ENCODE measurements around the gene CTRL.
"Not testable (repeated sequence)": the region's sequence is repeated elsewhere in the genome, so short reads cannot be mapped to it uniquely, and the experiment has no call there.

The CTRL gene

DNA sequence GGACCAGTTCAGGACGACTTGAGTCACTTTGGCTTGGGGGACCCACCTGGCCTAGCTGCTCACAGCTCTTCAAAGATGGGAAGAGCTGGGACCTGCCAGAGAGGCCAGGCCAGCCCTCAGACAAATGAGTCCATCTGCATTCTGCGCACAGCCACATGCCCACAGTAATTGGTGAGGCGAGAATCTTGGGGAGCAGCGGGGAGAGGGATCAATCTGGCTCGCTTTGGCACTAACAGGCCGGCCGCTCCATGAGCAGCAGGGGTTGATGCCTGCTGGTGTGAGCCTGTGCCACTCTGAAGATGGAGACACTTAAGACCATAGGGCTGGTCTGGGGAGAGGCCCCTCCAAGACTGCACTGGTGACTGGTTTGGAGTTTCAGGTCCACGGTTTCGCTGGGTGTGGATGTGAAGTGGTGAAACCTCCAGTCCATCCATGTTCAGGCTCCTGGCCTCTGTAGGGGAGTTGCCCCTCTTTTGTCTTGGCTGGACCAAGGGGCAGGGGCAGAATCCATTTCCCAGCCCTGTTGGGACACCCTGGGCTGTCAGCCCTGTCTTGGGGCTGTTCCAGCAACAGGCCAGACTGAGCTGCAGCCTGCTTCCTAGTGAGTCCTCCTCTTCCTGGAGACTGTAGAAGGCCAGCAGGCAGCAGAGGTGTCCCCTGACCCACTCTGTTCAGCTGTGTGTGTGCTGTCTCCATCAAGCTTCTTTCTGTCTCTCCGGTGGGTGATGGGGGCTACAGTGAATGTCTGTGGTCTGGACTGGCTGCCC lies 7.3 kb downstream of the CTRL start:
- no peak for DNase-seq (ENCODE audit: low read depth in 3 of 3)

DNA sequence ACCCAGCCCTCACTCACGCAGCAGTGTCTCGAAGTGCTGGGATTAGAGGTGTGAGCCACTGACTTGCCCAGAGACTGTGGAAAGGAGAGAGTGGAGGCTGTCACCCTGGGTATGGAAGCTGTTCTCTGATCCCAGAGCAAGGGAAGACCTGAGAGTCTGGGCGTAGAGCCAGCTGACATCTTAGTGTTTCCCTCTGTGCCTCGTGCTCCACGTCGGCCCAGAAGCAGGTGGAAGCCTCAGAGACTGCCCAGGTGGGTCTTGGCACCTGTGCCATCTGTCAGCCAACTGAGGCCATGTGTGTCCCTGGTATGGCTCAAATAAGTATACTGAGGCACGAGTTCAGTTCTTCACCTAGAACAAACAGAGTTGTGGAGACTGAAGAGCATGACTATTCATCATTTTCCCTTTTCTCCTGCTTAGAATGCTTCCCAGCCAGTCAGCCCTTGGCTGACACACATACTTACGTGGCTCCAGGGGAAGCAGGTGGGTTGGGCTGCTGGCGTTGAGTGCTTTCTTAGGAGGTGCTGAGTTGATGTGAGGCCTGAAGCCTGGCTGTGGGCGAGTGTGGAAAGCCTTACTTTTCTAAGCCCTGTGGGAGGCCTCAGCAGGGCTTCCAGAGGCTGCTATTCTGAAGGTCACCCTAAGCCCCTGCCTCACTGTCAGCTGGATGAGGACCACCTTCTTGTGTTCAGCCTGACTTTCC lies 8.1 kb downstream of the CTRL start:
- no peak for DNase-seq (ENCODE audit: low read depth in 3 of 3)

DNA sequence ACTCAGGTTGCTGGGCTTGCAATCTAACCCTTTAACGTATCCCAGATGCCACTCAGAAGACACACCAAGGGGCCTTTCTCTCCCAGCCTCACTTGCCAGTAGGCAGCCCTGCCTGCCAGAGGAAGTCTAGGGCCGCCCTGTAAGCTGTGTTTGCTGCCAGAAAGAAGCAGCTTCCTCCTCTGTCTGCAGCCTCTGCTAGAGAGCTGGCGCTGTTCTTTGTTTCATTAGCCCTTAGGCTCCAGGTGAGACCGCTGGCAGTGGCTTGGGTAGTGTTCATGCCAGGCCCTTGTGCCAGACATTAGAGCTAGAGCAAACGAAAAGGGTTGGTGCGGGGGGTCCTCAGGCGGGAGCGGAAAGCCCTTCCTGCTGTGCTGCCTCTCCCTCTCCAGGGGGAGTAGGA lies 8.9 kb downstream of the CTRL start:
- no peak for DNase-seq (ENCODE audit: low read depth in 3 of 3)

DNA sequence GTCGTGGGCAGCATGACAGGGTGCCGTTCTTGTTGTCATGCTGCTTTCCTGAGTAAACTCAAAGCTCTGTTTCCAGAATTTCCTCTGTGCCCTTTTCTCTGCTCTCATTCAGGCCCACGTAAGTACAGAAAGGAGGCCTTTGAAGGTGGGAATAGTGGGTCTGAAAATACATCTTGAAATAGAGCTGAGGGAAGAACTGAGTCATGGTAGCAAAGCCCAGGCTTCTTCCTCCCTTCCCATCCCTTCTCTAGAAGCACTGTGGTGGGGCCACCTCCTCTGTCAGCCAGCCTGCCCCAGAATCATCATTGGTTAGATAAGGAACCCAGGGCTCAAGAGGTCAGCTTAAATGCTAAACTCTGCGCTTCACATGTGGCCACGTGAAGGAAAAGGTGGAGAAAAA lies 9.4 kb downstream of the CTRL start:
- DNase-seq (ENCODE audit: low read depth in 3 of 3): no peak

DNA sequence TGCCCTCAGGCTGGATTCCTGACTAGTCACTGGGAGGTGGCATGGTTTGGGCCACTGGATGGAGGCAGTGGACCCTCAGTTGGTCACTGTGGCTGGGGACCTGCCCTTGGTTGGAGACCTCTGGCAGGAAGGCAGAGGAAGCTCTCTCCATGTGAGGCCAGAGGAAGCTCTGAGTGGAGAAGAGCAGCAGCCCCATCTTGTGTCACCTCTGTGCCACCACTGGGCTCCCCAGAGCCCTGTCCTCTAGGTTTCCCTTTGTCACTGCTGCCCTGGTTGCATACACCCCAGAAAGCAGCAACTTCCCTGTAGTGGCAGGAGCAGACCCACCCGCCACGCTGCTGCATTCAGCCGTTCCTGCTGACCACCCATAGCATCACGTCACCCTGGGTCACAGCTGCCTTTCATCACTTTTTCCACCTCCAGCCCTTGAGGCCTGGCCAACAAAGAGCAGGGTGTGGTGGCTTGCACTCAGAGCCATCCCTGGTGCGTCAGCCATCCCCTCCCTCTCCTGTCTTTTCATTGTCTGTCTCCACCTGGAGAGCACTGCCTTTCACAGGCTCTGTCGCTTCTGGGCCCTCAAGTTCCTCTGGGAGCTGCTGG lies 11.9 kb downstream of the CTRL start:
- no peak for DNase-seq (ENCODE audit: low read depth in 3 of 3)

DNA sequence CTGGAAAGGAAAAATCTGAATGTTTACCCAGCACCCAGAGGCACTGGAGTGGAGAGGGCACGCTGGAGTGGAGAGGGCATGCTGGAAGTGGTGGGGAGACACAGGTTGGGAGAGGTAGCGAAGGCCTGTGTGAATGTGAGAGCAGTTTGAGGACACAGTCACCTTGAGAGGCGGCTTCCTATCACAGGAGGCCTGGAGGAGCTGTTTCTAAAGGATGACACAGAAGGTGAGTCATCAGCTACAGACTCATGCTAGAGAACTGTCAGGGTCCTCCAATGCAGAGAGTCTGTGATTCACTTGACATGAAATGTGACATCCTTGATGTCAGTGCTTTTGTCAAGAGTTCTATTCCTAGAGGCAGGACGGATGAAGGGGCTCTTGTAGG lies 13.8 kb downstream of the CTRL start:
- DNase-seq (ENCODE audit: low read depth in 3 of 3): peak in 1 of 3 experiments; percentile 26

DNA sequence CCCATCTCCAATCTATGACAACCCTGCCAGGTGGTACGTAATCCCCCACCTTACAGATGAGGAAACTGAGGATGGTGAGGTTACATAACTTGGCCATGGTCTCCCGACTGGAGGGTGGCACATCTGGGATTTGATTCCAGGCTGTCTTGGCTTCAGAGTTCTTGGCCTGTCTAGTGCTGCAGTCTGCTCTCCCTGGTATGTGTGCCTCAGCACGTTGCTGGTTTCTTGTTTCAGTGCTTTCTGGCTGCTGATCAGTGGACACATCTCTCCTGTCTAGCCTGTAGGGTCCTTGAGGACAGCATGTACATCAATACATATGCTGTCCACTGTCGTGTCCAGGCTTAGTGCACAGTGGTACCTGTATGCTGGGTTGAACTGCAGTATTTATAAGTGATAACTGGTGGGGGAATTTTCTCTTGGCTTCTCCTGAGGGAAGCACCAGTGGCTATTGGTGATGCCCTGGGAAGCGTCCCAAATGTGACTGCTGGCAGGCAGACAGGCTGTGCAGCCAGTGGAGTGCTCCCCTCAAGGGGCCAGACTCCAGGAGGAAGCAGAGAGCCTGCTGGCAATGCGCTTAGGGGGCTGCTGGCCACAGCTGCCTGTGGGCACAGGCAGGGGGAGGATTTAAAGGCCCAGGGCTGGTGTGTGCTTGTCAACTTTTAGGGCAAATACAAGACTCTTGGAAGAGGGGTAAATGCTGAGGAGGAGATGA lies 14.4 kb downstream of the CTRL start:
- no peak for DNase-seq (ENCODE audit: low read depth in 3 of 3)

DNA sequence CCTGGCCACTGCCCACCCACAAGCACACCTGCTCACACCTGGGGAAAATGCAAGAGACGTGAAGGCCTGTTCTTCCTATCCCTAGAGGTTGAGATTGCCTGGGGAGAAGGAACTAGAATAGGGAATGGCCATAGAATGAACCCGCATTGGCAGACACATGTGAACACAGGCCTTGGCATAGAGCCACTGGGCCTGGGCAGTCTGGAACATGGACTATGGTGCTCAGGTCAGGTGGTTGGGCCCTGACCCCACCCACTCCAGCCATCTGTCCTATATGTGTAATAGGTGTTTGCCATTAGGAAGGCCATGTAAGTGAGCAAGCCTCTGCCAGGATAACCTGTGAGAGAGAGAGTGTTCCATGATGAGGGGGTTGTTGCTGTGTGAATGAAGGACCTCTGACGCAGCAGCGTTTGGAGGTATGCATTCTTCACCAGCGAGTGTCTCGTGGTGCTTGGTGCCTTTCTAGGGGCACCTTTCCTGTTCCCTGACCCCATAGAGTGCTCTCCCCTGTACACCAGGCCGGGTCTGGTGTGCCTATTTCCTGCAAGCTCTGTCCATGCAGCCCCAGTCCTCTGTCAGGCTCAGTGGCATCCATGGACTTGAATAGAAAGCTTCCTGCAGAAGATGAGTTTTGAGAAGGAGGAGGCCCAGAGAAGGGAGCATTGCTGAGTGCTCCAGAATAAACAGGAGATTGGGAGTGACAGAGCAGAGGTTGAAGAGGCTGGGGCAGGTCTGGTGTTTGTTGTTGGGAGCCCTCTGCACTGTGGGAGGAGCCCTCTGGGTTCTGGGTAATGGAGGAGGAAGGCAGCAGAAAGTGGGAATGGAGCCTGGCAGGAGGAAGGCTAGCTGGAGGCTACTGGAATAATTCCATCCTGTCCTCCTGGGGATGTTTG lies 15.6 kb downstream of the CTRL start:
- no peak for DNase-seq (ENCODE audit: low read depth in 3 of 3)

DNA sequence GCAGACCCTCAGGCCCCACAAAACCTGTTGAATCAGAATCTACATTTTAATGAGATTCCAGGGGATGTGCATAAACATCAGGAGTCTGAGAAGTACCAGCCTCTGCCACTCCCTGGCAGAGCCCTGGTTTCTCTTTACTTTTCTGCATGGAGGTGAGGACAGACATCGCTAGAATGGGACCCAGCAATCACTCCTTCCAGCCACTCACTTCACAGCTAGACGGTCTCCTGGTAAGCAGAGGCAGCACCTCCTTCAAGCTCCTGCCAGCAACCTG lies 16.2 kb downstream of the CTRL start:
- DNase-seq (ENCODE audit: low read depth in 3 of 3): not testable (repeated sequence)

DNA sequence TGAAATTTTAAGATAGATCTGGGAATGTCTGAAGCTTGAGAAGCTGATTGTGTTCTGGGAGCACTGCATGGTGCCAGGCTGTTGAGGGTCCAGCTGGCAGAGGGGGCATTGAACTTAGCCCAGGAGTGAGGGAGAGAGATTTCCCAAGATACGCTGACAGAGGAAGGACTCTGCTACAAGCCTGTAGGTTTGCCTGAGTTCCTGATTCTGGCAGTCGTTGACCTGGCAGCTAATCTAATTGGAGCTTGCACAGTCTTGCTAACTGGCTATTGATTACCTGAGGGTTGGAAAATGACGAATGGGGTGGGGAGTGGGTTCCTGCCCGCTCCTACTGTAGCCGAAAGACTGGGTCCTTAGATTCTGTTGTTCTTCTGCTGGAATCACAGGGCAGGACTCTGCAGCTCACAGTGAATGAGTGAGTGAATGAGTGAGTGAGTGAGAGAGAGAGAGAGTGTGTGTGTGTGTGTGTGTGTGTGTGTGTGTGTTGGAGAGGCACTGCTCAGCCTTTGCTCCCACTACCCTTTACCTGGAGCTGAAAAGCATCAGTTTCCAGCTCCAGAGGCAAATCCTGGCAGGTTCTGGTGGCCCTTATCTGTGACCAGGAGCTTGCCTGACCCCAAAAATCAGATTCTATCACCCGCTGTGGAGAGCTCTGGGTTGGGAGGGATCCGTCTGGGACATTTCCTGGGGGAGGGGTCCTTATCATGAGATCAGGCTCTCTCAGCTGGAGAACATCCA lies 16.7 kb downstream of the CTRL start:
- DNase-seq (ENCODE audit: low read depth in 3 of 3): no peak

DNA sequence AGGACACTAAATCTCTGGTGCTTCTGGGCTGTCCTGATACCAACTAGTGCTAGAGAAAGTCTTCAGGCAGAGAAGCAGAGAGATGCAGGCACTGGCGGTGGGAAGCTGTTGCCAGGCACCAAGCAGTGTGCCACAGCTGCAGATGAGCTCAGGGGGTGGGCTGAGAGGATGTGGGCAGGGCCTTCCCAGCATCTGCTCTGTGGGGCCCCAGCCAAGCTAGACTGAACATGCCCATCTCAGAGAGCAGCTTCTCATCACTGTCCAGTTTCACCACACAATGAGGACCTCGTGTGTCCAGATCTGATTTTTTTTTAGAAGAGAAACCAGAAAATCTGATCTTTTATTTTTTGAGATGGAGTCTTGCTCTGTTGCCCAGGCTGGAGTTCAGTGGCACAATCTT lies 21.5 kb downstream of the CTRL start:
- no peak for DNase-seq (ENCODE audit: low read depth in 3 of 3)

DNA sequence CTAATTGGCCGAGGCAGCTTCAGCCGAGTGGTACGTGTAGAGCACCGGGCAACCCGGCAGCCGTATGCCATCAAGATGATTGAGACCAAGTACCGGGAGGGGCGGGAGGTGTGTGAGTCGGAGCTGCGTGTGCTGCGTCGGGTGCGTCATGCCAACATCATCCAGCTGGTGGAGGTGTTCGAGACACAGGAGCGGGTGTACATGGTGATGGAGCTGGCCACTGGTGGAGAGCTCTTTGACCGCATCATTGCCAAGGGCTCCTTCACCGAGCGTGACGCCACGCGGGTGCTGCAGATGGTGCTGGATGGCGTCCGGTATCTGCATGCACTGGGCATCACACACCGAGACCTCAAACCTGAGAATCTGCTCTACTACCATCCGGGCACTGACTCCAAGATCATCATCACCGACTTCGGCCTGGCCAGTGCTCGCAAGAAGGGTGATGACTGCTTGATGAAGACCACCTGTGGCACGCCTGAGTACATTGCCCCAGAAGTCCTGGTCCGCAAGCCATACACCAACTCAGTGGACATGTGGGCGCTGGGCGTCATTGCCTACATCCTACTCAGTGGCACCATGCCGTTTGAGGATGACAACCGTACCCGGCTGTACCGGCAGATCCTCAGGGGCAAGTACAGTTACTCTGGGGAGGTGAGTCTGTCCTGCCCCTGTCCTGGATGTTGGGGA lies 22.5 kb downstream of the CTRL start:
- DNase-seq (ENCODE audit: low read depth in 3 of 3): no peak

DNA sequence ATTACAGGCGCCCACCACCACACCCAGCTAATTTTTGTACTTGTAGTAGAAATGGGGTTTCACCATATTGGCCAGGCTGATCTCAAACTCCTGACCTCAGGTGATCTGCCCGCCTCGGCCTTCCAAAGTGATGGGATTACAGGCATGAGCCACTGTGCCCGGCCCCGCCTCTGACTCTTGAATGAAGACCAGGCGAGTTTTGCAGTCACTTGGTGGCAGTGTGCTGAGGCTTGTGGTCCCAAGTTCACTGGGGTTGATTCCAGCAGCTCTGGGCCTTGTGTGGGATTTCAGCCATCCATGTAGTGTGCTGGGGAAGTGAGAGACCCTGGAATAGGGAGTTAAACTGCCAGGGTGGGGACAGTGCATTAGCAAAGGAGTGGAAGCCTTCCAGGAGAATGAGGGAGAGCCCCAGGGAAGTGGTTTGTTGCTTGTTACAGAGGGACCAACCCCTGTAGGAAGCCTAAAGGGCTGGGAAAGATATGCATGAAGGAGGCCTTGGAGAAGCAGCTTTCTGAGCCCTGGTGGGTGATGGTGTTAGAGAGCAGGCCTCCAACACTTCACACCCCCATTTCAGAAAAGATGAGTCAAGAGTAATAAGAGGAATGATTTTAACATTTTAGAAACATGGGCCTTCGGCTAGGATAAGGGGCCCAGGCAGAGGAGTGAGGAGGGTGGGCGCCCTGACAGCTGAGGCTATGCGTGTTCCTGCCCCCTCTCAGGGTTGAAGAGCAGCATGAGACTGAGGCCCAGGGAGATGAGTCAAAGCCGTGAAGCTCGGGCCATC lies 24.1 kb downstream of the CTRL start:
- DNase-seq (ENCODE audit: low read depth in 3 of 3): no peak

DNA sequence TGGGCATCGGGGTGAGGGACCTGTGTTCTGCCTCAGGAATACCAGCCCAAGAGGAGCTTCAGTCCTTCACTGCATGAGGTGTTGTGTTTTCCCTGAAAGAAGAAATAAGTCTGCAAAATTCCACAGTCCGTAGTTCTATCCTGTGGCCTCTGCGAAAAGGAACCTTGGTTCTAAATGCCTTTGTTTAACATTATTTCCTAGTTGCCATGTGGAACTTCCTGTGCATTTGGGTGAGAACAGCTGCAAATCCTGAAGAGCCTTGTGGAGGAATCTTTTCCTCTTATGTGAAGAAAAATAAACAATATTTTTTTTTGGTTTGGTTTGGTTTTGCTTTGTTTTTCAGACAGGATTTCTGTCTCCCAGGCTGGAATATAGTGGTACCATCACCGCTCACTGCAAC lies 28.8 kb downstream of the CTRL start:
- no peak for DNase-seq (ENCODE audit: low read depth in 3 of 3)

DNA sequence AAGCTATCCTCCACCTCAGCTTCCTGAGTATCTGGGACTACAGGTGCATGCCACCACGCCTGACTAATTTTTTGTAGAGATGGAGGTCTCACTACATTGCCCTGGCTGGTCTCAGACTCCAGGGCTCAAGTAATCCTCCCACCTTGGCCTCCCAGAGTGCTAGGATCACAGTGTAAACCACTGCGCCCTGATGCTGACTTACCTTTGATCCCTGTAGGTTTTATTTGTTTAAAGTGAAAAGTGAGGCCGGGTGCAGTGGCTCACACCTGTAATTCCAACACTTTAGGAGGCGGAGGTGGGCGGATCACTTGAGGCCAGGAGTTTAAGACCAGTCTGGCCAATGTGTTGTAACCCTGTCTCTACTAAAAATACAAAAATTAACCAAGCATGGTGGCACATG lies 29.9 kb downstream of the CTRL start:
- no peak for DNase-seq (ENCODE audit: low read depth in 3 of 3)

DNA sequence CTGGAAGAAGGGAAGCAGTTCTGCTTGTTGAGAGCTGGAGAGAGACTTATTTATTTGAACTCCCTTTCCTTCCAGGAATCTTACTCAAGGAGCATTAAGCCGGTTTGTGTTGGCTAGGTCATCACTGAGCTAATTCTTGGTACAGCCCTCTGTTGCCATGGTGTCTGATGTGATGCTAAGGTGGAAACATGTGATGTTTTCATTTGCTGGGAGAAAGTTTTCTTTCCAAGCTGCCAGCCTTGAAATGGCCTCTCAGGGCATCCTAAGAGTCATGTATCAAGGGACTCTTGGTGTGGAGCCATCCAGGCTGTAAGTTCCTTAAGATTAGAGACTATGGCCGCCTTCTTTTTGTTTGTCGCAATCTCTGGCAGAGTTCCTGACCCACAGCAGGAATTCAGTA lies 34.4 kb downstream of the CTRL start:
- no peak for DNase-seq (ENCODE audit: low read depth in 3 of 3)

DNA sequence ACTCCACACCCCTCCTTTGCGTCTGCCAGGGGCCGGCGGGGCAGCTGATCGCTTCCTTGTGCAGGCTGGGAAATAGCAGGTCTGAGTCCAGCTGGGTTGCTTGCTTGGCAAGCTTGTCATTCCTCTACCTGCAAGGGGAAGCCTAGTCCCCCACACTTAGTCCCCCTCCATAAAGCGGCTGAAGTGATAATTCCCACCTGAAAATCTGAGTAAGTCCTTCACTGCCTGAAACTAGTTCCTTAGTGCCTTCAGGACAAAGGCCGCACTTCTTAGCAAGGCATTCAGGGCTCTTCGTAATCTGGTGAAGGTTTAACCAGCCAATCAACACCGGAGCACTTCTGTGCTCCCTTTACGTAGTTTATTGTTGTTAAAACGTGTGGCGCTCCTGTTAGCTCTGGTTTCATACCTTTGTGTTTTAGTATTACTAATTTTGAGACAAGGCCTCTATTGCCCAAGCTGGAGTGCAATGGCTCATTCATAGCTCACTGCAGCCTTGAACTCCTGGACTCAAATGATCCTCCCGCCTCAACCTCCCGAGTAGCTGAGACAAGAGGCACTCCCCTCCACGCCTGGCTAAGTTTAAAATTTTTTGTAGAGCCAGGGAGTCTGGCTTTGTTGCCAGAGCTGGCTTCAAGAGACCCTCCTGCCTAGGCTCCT lies 37.8 kb downstream of the CTRL start:
- DNase-seq (ENCODE audit: low read depth in 3 of 3): no peak

DNA sequence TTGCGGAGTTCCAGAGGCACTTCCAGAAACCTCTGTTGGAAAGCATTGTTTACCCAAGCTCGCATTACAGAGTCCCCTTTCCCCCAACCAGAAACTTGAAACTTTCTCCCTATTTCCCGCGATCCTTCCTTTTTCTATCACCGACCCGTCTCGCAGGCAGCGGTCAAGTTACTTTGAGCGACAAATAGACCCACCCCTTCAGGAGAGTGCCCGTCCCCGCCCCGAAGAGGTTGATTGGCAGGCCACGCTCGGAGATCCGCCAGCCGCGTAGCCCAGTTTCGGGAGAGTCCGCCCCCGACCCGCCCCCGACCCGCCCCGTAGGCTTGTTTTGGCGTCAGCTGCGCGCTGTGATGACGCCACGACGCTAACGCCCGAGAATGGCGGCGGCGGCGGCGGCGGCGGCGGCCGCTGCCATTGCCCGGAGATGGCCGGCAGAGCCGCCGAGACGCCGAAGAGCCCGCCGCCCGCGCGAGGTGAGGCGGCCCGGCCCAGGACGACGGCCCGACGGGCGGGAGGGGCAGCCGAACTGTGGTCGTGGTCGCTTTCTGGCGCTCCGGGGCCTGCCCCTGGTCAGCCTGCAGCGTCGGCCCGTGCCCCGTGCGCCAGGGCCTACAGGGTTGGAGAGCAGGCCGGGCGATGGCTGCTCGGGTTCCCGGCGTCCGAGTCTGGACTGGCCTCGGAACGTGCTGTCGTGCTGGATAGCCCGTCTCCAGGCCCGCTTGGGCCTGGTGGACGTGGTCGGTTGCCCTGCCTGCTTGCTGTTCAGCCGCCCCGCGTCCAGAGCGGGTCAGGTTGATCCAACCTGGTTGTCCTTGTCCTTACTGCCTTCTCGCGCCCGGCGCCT lies 38.5 kb downstream of the CTRL start, which contains the start of gene PSKH1:
PSKH1 (plus strand) TSS at position 356 of the 844 bp plus-strand sequence. CDS start 15,496 bp downstream, outside the sequence.
- DNase-seq (ENCODE audit: low read depth in 3 of 3): peak; percentile 87 to 90 (median 90)

Measured in stimulated activated CD4-positive, alpha-beta T cell treated with anti-CD3 and anti-CD28 coated beads, TNF-alpha, amount 100 ng/mL, for 4 hours (primary cell).